Chondrocyte (in vitro differentiated cells): ENCODE measurements around the gene CYP2A13. TPM values are rescaled to one million over a fixed set of nuclear protein-coding genes. Genes with fewer than 3 reads are reported as not detected.
"Not testable (repeated sequence)": the region's sequence is repeated elsewhere in the genome, so short reads cannot be mapped to it uniquely, and the experiment has no call there.

Experiments
- DNase-seq: peaks from one replicate; pipeline ENCODE4 v3.0.0; 2021; ENCODE audit warnings: mixed read lengths, low spot score
- H3K27ac Mint-ChIP-seq: one replicate; pipeline ENCODE4 v1.8.0; 2021; ENCODE audit warnings: mild to moderate bottlenecking, moderate library complexity, mixed read lengths; ENCODE audit not compliant: unreplicated experiment
- H3K27me3 Mint-ChIP-seq: 2 replicates; pipeline ENCODE4 v1.8.0; 2021; ENCODE audit warnings: low read depth, mixed read lengths
- H3K36me3 Mint-ChIP-seq: 2 replicates; pipeline ENCODE4 v1.8.0; 2021; ENCODE audit warnings: low read depth, mixed read lengths
- H3K4me1 Mint-ChIP-seq: 2 replicates; pipeline ENCODE4 v1.8.0; 2021; ENCODE audit warnings: low read depth, mild to moderate bottlenecking, mixed read lengths
- H3K4me3 Mint-ChIP-seq: one replicate; pipeline ENCODE4 v1.8.0; 2021; ENCODE audit warnings: mild to moderate bottlenecking, moderate library complexity, mixed read lengths; ENCODE audit not compliant: unreplicated experiment
- H3K9me3 Mint-ChIP-seq: 2 replicates; pipeline ENCODE4 v1.8.0; 2021; ENCODE audit warnings: low read depth, mixed read lengths
- total RNA-seq: library from RNA; stranded (reverse); gene quantifications from 3 replicates; pipeline ENCODE4 v1.2.1, GENCODE V29; 2021
- TF ChIP-seq, protein P1 (sequence below): fragments of 200-600 bp; sonication (generic); IDR thresholded peaks from 2 replicates; pipeline ENCODE4 v1.5.0; 2021; ENCODE audit warnings: antibody characterized with exemption, mild to moderate bottlenecking, moderate library complexity

The CYP2A13 gene
- total RNA-seq, 1 donor from 2014 or later, result not detected

DNA sequence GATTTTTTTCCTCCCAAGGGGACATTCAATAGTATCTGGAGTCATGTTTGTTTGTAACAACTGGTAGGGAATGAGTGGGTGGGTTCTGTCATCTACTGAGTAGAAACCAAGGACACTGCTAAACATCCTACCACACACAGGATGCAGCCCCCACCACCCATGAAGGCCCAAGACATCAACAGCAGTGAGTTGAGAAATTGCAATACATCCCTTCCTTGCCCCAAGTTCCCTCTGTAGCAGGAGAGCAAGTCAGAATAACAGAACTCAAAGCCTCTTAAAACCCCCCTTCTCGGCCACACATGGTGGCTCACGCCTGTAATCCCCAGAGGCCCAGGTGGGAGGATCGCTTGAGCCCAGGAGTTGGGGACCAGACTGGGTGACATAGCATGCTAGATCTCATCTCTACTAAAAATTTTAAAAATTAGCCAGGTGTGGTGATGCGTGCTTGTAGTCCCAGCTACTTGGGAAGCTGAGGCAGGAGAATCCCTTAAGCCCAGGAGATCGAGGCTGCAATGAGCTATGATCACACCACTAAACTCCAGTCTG lies 23.6 kb downstream of the CYP2A13 start:
- Mint-ChIP-seq H3K27me3 (peaks cover 25% of the 10 kb centered on the region), H3K9me3 (no peaks in the 10 kb centered on the region), H3K4me1 (no peaks in the 10 kb centered on the region), H3K36me3 (no peaks in the 10 kb centered on the region), H3K27ac (no peak overlapping the region), H3K4me3 (no peak overlapping the region)
- no peak for DNase-seq
- TF ChIP-seq, protein P1, sequence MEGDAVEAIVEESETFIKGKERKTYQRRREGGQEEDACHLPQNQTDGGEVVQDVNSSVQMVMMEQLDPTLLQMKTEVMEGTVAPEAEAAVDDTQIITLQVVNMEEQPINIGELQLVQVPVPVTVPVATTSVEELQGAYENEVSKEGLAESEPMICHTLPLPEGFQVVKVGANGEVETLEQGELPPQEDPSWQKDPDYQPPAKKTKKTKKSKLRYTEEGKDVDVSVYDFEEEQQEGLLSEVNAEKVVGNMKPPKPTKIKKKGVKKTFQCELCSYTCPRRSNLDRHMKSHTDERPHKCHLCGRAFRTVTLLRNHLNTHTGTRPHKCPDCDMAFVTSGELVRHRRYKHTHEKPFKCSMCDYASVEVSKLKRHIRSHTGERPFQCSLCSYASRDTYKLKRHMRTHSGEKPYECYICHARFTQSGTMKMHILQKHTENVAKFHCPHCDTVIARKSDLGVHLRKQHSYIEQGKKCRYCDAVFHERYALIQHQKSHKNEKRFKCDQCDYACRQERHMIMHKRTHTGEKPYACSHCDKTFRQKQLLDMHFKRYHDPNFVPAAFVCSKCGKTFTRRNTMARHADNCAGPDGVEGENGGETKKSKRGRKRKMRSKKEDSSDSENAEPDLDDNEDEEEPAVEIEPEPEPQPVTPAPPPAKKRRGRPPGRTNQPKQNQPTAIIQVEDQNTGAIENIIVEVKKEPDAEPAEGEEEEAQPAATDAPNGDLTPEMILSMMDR, result no peak

DNA sequence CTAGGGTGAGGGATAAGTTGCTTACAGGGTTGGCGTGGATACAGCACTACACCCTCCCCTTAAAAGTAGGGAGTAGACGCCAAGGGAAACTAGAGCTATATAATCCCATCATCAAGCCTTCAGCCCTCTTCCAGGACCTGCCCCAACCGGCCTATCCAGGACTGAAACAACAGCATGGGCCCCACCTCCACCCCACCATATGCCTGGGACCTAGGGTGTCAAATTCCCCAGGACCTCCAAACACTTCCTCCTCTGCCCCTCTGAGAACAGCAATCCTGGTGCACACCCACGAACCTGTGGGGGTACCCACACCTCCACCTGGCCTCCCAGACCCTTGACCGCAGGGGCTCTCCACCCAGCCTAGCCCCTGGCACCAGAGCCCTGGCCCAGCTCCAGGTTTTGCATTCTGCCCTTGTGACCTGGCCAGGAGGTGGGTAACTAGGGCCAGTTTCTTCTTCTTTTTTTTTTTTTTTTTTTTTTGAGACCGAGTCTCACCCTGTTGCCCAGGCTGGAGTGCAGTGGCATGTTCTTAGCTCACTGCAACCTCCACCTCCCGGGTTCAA lies 24.6 kb downstream of the CYP2A13 start:
- Mint-ChIP-seq H3K9me3 (no peaks in the 10 kb centered on the region), H3K27me3 (peaks cover 29% of the 10 kb centered on the region), H3K36me3 (no peaks in the 10 kb centered on the region), H3K4me1 (no peaks in the 10 kb centered on the region), H3K27ac (no peak overlapping the region), H3K4me3 (no peak overlapping the region)
- no peak for DNase-seq
- TF ChIP-seq, protein P1, result no peak

DNA sequence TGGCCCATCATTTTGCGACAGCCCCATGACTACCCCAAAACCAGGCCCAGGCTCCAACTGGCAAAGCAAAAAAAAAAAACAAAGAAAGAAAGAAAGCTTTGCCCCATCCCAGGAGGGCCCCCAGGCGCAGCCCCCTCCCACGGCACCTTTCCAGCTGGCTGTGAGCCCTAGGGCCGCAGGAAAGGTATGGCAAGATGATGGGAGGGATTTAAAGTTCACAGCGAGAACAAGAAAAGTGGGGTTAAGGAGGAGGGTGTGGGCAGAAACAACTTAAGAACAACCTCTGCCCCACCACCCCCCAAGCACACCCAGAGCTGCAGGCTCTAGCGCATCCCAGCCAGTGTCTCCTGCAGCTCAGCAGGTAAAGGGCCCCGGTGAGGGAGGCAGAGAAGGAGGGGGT lies 25.9 kb downstream of the CYP2A13 start, which contains the start of gene CYP2F1:
CYP2F1 (plus strand) TSS at position 301 of the 400 bp plus-strand sequence. CDS start 1,757 bp downstream, outside the sequence.
- no peak within 1 kb of the TSS for H3K4me3 Mint-ChIP-seq
- no peaks in the 10 kb centered on the region for H3K9me3 Mint-ChIP-seq
- H3K36me3 Mint-ChIP-seq, result no peaks in the 10 kb centered on the region
- peaks cover 35% of the 10 kb centered on the region for H3K27me3 Mint-ChIP-seq
- no peak within 1 kb of the TSS for H3K27ac Mint-ChIP-seq
- no peaks in the 10 kb centered on the region for H3K4me1 Mint-ChIP-seq
- TF ChIP-seq, protein P1, result no peak
- DNase-seq, result no peak

DNA sequence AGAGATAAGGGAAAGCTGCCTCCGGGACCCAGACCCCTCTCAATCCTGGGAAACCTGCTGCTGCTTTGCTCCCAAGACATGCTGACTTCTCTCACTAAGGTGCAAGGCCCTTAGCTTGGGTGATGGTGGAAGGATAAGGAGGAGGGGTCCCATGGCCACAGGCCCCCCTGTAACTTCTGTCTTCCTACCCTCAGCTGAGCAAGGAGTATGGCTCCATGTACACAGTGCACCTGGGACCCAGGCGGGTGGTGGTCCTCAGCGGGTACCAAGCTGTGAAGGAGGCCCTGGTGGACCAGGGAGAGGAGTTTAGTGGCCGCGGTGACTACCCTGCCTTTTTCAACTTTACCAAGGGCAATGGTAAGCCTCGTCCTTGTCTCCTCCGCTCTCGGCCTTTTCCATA lies 28.0 kb downstream of the CYP2A13 start:
- Mint-ChIP-seq H3K36me3 (no peaks in the 10 kb centered on the region), H3K9me3 (no peaks in the 10 kb centered on the region), H3K27ac (no peak overlapping the region), H3K4me1 (no peaks in the 10 kb centered on the region), H3K4me3 (no peak overlapping the region), H3K27me3 (peaks cover 43% of the 10 kb centered on the region)
- peak; percentile 34 for DNase-seq
- TF ChIP-seq, protein P1, result no peak

DNA sequence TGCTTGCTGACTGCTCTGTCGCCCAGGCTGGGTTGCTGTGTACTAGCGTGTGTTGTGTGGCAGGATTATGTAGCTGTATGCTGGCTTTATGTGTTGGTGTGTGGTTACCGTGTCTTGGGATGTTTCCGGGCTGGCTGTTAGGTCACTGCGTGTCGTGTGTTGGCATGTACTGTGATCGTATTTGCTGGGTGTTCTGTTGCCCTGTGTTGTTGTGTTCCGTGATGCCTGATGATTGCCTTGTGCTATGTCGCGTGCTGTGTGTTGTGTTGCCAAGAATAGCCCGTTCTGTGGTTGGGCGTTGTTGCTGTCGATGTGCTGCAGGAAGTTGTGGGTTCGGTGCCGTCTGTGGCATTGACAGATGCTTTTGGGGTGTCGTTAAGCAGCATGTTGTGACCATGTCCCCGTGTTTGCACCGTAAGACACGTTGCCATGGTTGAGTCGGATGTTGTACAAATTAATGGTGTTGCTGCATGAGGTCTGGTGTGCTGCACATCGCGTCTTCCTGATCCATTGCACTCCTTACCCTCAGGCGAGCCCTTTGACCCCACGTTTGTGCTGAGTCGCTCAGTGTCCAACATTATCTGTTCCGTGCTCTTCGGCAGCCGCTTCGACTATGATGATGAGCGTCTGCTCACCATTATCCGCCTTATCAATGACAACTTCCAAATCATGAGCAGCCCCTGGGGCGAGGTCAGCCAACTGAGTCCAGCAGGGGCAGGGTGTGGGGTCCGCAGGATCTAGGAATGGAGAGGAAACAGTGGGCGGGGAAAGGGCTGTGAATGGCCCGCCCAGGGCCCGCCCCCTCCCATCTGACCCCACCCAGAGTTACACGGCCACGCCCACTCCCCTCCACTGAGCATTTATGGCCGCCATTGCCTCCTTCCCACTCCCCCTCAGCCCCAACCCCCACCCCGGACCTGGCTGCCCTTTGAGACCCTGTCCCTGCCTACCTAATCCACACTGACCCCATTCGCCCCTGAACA lies 33.0 kb downstream of the CYP2A13 start:
- not testable (repeated sequence) for H3K4me3 Mint-ChIP-seq, H3K36me3 Mint-ChIP-seq, H3K27ac Mint-ChIP-seq, DNase-seq, H3K9me3 Mint-ChIP-seq, H3K4me1 Mint-ChIP-seq
- peaks cover 24% of the 10 kb centered on the region for H3K27me3 Mint-ChIP-seq

DNA sequence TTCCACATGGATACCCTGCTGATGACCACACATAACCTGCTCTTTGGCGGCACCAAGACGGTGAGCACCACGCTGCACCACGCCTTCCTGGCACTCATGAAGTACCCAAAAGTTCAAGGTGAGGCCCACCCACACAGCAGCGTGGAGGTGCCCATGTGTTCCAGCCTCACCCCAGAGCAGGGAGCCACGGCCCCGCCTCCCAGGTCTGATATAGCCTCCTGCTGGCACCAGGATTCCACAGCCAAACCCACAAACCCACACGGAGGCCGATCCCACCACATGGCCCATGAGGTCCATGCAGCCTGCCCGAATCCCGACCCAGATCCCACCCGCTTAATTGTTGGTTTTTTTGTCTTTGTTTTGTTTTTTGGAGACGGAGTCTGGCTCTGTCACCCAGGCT lies 34.6 kb downstream of the CYP2A13 start:
- DNase-seq, H3K4me3 Mint-ChIP-seq, H3K36me3 Mint-ChIP-seq, H3K4me1 Mint-ChIP-seq, H3K27ac Mint-ChIP-seq, H3K9me3 Mint-ChIP-seq: not testable (repeated sequence)
- H3K27me3 Mint-ChIP-seq, result peaks cover 15% of the 10 kb centered on the region
